ENCODE data around the gene MSH4. TPM values are rescaled to one million over a fixed set of nuclear protein-coding genes. Genes with fewer than 3 reads are reported as not detected.

MSH4 gene
- total RNA-seq, 2 donors from 2014 or later: 0.13 to 0.46 TPM

GRCh38 chr1:75953461-75953860 is 156.8 kb downstream of the MSH4 start:
- WGBS, 2 experiments (ENCODE audit: insufficient coverage in 1 of 2, insufficient read length in 1 of 2): 91 to 100% methylated on average over 1 to 4 of the region's 4 CpGs
- H3K9me3 ChIP-seq (ENCODE audit: control insufficient read depth, low read length): peaks cover 13% of the 10 kb centered on the region
- TF ChIP-seq CTCF (conservative IDR thresholded peaks at IDR 0.05): no peak
- Mint-ChIP-seq H3K27me3 (ENCODE audit: insufficient read depth) (no peaks in the 10 kb centered on the region), H3K4me3 (no peak overlapping the region), H3K36me3 (ENCODE audit: low read depth) (no peaks in the 10 kb centered on the region), H3K9me3 (no peaks in the 10 kb centered on the region), H3K27ac (peak overlapping the region; percentile 81), H3K4me1 (peaks cover 11% of the 10 kb centered on the region)
- H3K4me3 ChIP-seq (ENCODE audit: low read length): no peak overlapping the region
- peaks cover 2% of the 10 kb centered on the region for H3K4me1 ChIP-seq (ENCODE audit: control insufficient read depth, insufficient read depth, low read length)
- DNase-seq: no peak
- H3K27me3 ChIP-seq (ENCODE audit: control insufficient read depth, insufficient read depth, low read length, poor library complexity, severe bottlenecking): no peaks in the 10 kb centered on the region
- H3K27ac ChIP-seq (ENCODE audit: low read depth, low read length): no peak overlapping the region
- no peak overlapping the region for H3K9ac ChIP-seq (ENCODE audit: extremely low read depth, low read length, poor library complexity, severe bottlenecking)
- H3K36me3 ChIP-seq (ENCODE audit: control insufficient read depth, insufficient read depth, low read length): no peaks in the 10 kb centered on the region

GRCh38 chr1:75954586-75954985 is 157.9 kb downstream of the MSH4 start:
- no peaks in the 10 kb centered on the region for H3K36me3 Mint-ChIP-seq (ENCODE audit: low read depth)
- Histone ChIP-seq H3K27me3 (ENCODE audit: control insufficient read depth, insufficient read depth, low read length, poor library complexity, severe bottlenecking) (no peaks in the 10 kb centered on the region), H3K27ac (ENCODE audit: low read depth, low read length) (no peak overlapping the region), H3K36me3 (ENCODE audit: control insufficient read depth, insufficient read depth, low read length) (no peaks in the 10 kb centered on the region), H3K4me3 (ENCODE audit: low read length) (no peak overlapping the region), H3K4me1 (ENCODE audit: control insufficient read depth, insufficient read depth, low read length) (peaks cover 2% of the 10 kb centered on the region), H3K9ac (ENCODE audit: extremely low read depth, low read length, poor library complexity, severe bottlenecking) (no peak overlapping the region), H3K9me3 (ENCODE audit: control insufficient read depth, low read length) (peaks cover 14% of the 10 kb centered on the region)
- no peak for TF ChIP-seq CTCF (conservative IDR thresholded peaks at IDR 0.05)
- H3K4me3 Mint-ChIP-seq: no peak overlapping the region
- peaks cover 11% of the 10 kb centered on the region for H3K4me1 Mint-ChIP-seq
- H3K9me3 Mint-ChIP-seq: no peaks in the 10 kb centered on the region
- H3K27me3 Mint-ChIP-seq (ENCODE audit: insufficient read depth): no peaks in the 10 kb centered on the region
- no peak for DNase-seq
- no peak overlapping the region for H3K27ac Mint-ChIP-seq

Other genes with a start within 250 kb of the MSH4 start
- 10 to 100 TPM in 1 of 2 donors, 1 to 10 TPM in 1; 4.6 to 10.0 TPM for gene SLC44A5, start 185.8 kb upstream of the MSH4 start, total RNA-seq
- 10 to 100 TPM; 63.5 to 68.0 TPM for gene ACADM, start 72.2 kb upstream of the MSH4 start, total RNA-seq
- gene RABGGTB, start 10.6 kb upstream of the MSH4 start, total RNA-seq: 100 to 1,000 TPM; 108 to 113 TPM
- gene ASB17, start 135.5 kb downstream of the MSH4 start, total RNA-seq: not detected